ENCODE results near the gene TRIM27. TPM values are rescaled to one million over a fixed set of nuclear protein-coding genes. Genes with fewer than 3 reads are reported as not detected.

The TRIM27 gene
- total RNA-seq, 2 donors from 2014 or later = 22.3 to 28.5 TPM

DNA sequence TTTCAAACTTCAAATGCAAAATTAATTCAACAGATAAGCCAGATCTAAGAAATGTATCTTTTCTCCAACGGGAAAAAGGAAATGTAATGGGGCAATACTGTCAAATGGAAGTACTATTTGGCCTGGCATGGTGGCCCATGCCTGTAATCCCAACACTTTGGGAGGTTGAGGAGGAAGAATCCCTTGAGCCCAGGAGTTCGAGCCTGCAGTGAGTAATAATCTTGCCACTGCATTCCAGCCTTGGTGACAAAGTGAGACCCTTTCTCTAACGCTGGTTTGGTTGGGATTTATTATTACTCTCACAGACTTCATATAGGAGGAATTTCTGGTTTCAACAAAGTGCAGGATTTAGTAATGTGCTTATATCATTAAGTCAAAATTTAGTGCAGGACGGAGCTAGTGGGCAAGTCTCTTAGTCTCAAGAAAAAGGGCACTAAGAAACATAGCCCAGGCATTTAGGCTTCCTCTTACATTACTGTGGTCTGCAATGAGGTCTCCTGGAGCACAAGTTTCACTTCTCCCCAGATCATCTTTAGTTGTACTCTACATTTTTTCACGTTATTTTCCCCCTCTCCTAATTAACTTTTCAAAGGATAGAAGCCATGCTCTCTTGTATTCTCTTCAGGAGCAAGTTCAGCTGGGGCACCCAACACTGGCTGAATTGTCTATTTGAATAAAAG, 23.1 kb downstream of the TRIM27 start:
- Histone ChIP-seq H3K36me3 (peaks cover 51% of the 10 kb centered on the region), H3K4me1 (peaks cover 0 to 6% of the 10 kb centered on the region in 2 donors), H3K4me3 (no peak overlapping the region), H3K9me3 (no peaks in the 10 kb centered on the region), H3K27ac (no peak overlapping the region), H3K27me3 (no peaks in the 10 kb centered on the region)
- DNase-seq (ENCODE audit: low spot score) = no peak
- TF ChIP-seq, protein P1, sequence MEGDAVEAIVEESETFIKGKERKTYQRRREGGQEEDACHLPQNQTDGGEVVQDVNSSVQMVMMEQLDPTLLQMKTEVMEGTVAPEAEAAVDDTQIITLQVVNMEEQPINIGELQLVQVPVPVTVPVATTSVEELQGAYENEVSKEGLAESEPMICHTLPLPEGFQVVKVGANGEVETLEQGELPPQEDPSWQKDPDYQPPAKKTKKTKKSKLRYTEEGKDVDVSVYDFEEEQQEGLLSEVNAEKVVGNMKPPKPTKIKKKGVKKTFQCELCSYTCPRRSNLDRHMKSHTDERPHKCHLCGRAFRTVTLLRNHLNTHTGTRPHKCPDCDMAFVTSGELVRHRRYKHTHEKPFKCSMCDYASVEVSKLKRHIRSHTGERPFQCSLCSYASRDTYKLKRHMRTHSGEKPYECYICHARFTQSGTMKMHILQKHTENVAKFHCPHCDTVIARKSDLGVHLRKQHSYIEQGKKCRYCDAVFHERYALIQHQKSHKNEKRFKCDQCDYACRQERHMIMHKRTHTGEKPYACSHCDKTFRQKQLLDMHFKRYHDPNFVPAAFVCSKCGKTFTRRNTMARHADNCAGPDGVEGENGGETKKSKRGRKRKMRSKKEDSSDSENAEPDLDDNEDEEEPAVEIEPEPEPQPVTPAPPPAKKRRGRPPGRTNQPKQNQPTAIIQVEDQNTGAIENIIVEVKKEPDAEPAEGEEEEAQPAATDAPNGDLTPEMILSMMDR (IDR thresholded peaks at IDR 0.05) = no peak

DNA sequence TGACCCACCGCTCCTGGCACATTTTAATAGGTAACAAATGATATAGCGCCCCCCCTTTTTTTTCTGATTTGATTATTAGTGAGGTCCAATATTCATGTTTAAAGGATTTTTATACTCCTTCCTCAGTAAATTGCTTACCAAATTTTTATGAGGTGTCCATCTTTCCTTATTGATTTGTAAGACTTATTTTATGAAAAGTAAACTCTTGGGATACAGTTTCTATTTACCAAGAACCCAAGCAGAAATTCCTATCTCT, 25.1 kb downstream of the TRIM27 start:
- Histone ChIP-seq H3K4me3 (no peak overlapping the region), H3K27me3 (no peaks in the 10 kb centered on the region), H3K9me3 (no peaks in the 10 kb centered on the region), H3K4me1 (peaks cover 0 to 6% of the 10 kb centered on the region in 2 donors), H3K27ac (no peak overlapping the region), H3K36me3 (peaks cover 30% of the 10 kb centered on the region)
- TF ChIP-seq, protein P1 (IDR thresholded peaks at IDR 0.05) = no peak
- no peak for DNase-seq (ENCODE audit: low spot score)

DNA sequence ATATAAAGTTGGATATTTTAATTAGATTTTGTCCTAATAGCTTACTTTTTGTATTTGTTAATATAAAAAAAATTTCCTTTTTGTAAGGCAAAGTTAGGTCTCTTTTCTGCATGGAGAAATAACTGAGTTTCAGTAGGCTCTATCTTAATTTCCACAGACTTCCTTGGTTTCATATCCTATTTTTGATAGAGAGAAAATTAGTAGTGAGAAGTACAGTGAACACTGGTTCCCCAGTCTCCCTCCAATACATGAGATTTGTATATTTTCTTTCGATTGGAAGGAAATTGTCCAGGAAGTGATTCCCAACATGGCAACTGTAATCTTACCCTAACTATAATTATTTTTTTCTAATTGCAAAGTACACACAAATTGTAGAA, 26.4 kb downstream of the TRIM27 start:
- Histone ChIP-seq H3K27me3 (no peaks in the 10 kb centered on the region), H3K27ac (peak overlapping the region; percentile 99 to 100), H3K36me3 (peaks cover 17% of the 10 kb centered on the region), H3K4me1 (peaks cover 0 to 6% of the 10 kb centered on the region in 2 donors), H3K9me3 (no peaks in the 10 kb centered on the region), H3K4me3 (peak overlapping the region; percentile 80 to 81)
- DNase-seq (ENCODE audit: low spot score) = no peak
- TF ChIP-seq, protein P1 (IDR thresholded peaks at IDR 0.05) = no peak

DNA sequence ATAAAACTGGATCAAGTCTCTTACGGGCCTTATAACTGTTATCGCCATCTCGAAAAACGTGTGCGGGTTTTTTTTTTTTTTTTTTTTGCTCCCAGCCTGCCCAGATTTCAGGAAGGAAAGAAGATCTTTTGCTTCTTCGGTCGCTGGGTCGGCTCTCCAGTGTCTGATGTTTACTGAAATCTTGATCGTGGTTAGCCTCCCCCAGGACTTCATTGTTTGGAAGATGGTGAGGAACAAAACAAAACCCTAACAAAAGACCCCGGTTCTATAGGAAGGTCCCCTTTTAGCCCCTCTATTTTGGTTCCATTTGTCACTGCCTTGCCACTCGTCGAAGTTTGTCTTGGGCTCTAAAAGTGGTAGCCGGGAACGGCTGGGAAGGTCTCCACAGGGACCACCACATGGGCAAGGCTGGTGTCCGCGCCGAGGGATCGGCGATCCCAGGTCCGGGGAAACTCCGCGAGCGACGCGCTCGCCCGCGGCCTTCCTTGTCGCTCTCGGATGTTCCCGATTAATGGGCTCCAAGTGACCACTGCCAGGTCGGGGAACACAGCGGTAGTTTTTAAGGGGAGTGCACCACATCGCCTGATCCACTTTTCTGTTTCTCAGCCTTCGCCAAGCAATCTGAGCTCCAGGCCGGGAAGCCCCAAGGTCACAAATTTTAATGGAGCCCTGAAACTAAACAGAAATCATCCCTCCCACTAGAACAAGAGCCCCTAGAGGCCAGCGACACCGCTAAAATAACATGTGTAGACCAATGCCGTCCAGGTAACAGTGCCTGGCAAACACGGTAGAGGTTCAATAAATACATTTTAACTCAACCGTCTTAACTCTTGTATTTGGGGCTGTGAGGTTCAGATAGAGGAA, 27.0 kb downstream of the TRIM27 start:
- peaks cover 0 to 6% of the 10 kb centered on the region in 2 donors for H3K4me1 ChIP-seq
- TF ChIP-seq, protein P1 (IDR thresholded peaks at IDR 0.05) = peak in 1 of 2 donors; percentile 49
- peak; percentile 60 for DNase-seq (ENCODE audit: low spot score)
- H3K36me3 ChIP-seq = peaks cover 12% of the 10 kb centered on the region
- no peaks in the 10 kb centered on the region for H3K9me3 ChIP-seq
- H3K27me3 ChIP-seq = no peaks in the 10 kb centered on the region
- peak overlapping the region; percentile 99 to 100 for H3K27ac ChIP-seq
- H3K4me3 ChIP-seq = peak overlapping the region; percentile 80 to 81

DNA sequence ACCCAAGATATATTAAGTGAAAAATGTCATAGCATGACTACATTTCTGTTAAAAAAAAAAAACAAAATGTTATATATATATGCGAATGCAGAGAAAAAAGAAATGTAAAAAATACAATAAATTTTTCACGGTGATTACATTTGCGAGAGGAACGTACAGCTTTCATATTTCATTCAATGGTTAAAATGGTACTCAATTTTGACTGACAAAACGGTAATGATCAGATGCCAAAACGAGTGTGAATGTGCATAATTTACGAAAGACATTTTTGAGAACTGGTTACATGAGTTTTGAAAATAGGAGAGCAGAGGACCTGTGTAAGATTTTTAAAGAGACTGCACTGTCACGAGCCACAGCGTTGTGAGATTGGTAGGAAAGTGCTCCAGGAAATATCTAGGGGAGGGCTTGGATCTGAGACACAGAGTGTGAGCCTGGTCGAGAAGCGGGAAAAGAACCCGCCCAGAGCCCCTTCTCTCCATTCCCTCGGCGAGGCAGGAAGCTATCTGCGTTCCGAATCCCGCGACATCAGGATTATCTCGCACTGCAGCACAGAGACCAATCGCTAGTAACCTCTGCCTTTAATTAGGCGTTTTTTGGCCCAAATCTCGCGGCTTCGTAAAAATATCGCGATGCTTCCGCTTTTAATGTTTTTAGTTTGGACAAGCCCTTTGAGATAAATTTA, 28.5 kb downstream of the TRIM27 start:
- peaks cover 0 to 6% of the 10 kb centered on the region in 2 donors for H3K4me1 ChIP-seq
- TF ChIP-seq, protein P1 (IDR thresholded peaks at IDR 0.05) = no peak

More for the DNA sequence above, 28.5 kb downstream of the TRIM27 start:
- Histone ChIP-seq H3K4me3 (peak overlapping the region; percentile 80 to 81), H3K9me3 (no peaks in the 10 kb centered on the region), H3K27ac (peak overlapping the region; percentile 99 to 100), H3K36me3 (no peaks in the 10 kb centered on the region), H3K27me3 (no peaks in the 10 kb centered on the region)
- DNase-seq (ENCODE audit: low spot score) = peak; percentile 96
